ENCODE results near the gene DHX30.
A peak's percentile ranks its signal among the peaks of the same experiment; 100 is the strongest.

The DHX30 gene

GRCh38 chr3:47781685-47782445, 21.1 kb upstream of the DHX30 start, which contains the start of gene SMARCC1 (continued):
- TF ChIP-seq TCF7L2 (IDR thresholded peaks at IDR 0.05; ENCODE audit: borderline replicate concordance, low read depth, low read length) (no peak), ZNF843 (tag by site-specific recombination; IDR thresholded peaks at IDR 0.05) (no peak), ZNF664 (tag by site-specific recombination; IDR thresholded peaks at IDR 0.05) (no peak), PRDM1 (tag by site-specific recombination; IDR thresholded peaks at IDR 0.05) (0 out of 2 replicates have a peak, but pooled peaks have one; percentile 9), ZNF146 (tag by site-specific recombination; IDR thresholded peaks at IDR 0.05) (0 out of 2 replicates have a peak, but pooled peaks have one; percentile 7), KLF16 (tag by site-specific recombination; IDR thresholded peaks at IDR 0.05) (peak; percentile 60; the same call in 1 of the 2 replicates), ZNF423 (tag by site-specific recombination; IDR thresholded peaks at IDR 0.05) (no peak), ZBTB17 (tag by site-specific recombination; IDR thresholded peaks at IDR 0.05) (peak; percentile 91), ZNF660 (tag by site-specific recombination; IDR thresholded peaks at IDR 0.05) (peak; percentile 46), ZNF692 (tag by site-specific recombination; IDR thresholded peaks at IDR 0.05) (peak; percentile 71; the same call in 1 of the 2 replicates), KLF10 (tag by site-specific recombination; IDR thresholded peaks at IDR 0.05) (no peak), ZNF10 (tag by site-specific recombination; IDR thresholded peaks at IDR 0.05) (0 out of 2 replicates have a peak, but pooled peaks have one; percentile 15), ZBTB10 (tag by site-specific recombination; IDR thresholded peaks at IDR 0.05) (0 out of 2 replicates have a peak, but pooled peaks have one; percentile 14), OVOL3 (tag by site-specific recombination; IDR thresholded peaks at IDR 0.05) (no peak), ZNF76 (tag by site-specific recombination; IDR thresholded peaks at IDR 0.05; ENCODE audit: borderline replicate concordance, low read depth) (no peak; the same call in 1 of the 2 replicates), ZFP41 (tag by site-specific recombination; IDR thresholded peaks at IDR 0.05; ENCODE audit: borderline replicate concordance) (no peak), ZNF394 (tag by site-specific recombination; IDR thresholded peaks at IDR 0.05; ENCODE audit: borderline replicate concordance) (peak; percentile 15; the same call in 1 of the 2 replicates), PBX3 (CRISPR knock-in tag; IDR thresholded peaks at IDR 0.05) (no peak; the same call in 1 of the 2 replicates), ZNF157 (tag by site-specific recombination; IDR thresholded peaks at IDR 0.05) (no peak), ZNF132 (tag by site-specific recombination; IDR thresholded peaks at IDR 0.05; ENCODE audit: borderline replicate concordance) (no peak), ZNF560 (tag by site-specific recombination; IDR thresholded peaks at IDR 0.05; ENCODE audit: borderline replicate concordance) (no peak), ZNF140 (tag by site-specific recombination; IDR thresholded peaks at IDR 0.05) (no peak), PRDM10 (tag by site-specific recombination; IDR thresholded peaks at IDR 0.05) (peak; percentile 39; the same call in 1 of the 2 replicates), ATF2 (tag by site-specific recombination; IDR thresholded peaks at IDR 0.05; ENCODE audit: low read depth) (no peak), ZNF221 (tag by site-specific recombination; IDR thresholded peaks at IDR 0.05; ENCODE audit: borderline replicate concordance) (no peak), HOXD13 (CRISPR knock-in tag; IDR thresholded peaks at IDR 0.05; ENCODE audit: borderline replicate concordance) (no peak)
